ENCODE data around the gene CELF4.

The CELF4 gene

DNA sequence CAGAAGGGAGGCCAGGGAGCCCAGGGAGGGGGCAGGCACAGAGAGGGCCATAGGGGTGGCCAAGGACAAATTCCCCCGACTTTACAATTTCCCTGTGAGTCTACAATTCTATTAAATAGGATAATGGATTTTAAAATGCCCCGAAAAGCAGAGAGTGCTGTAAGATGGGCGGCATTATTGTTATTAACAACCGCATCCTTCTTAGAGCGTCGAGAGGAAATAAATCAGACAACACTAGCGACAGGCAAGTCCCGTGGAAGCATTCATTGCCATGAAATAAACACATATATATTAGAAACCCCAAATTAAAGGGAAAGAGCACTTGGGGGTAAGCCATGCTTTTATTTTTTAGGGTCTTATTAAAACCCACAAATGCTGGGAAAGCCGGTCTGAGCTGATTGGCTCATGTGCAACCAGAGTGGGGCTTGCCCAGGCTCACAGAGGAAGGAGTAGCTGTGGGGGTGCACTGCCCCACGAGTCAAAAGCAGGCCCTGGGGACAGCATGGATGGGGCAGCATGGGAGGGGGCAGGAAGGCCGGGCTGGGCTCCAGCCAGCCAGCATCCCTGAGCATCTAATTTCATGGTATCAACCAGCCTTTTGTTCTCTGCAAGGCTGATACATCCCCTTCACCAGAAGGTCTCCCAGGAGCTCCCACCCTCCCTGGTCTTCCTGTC lies 187.1 kb downstream of the CELF4 start:
- Histone ChIP-seq H3K4me3 (ENCODE audit: low read depth, low read length) (no peak overlapping the region), H3K27me3 (no peaks in the 10 kb centered on the region), H3K4me1 (no peaks in the 10 kb centered on the region), H3K9me3 (no peaks in the 10 kb centered on the region), H3K36me3 (no peaks in the 10 kb centered on the region)
- TF ChIP-seq, protein P1, sequence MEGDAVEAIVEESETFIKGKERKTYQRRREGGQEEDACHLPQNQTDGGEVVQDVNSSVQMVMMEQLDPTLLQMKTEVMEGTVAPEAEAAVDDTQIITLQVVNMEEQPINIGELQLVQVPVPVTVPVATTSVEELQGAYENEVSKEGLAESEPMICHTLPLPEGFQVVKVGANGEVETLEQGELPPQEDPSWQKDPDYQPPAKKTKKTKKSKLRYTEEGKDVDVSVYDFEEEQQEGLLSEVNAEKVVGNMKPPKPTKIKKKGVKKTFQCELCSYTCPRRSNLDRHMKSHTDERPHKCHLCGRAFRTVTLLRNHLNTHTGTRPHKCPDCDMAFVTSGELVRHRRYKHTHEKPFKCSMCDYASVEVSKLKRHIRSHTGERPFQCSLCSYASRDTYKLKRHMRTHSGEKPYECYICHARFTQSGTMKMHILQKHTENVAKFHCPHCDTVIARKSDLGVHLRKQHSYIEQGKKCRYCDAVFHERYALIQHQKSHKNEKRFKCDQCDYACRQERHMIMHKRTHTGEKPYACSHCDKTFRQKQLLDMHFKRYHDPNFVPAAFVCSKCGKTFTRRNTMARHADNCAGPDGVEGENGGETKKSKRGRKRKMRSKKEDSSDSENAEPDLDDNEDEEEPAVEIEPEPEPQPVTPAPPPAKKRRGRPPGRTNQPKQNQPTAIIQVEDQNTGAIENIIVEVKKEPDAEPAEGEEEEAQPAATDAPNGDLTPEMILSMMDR (IDR thresholded peaks at IDR 0.05; ENCODE audit: low read depth, low read length), result no peak
- DNase-seq, result no peak

DNA sequence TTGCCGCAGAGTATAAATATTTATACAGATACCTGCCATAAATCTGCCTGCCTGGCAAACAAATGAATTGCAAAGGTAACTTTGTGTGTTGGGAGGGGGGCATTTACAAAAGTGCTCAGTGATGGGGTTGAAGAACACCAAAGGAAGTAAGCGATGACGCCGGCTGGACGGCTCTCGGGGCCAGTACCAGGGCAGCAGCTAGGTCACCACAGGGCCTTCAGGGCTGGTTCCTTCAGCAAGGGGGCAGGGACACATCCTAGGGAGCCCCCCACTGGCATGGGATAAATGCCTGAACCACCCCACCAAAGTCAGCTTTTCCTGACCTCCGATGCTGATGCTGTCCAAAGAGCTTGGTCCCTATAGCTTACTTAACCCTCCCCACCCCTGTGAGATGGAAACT lies 190.4 kb downstream of the CELF4 start:
- H3K27me3 ChIP-seq, result no peaks in the 10 kb centered on the region
- no peaks in the 10 kb centered on the region for H3K4me1 ChIP-seq
- no peak overlapping the region for H3K4me3 ChIP-seq (ENCODE audit: low read depth, low read length)
- DNase-seq, result no peak
- no peaks in the 10 kb centered on the region for H3K36me3 ChIP-seq
- no peaks in the 10 kb centered on the region for H3K9me3 ChIP-seq
- TF ChIP-seq, protein P1 (IDR thresholded peaks at IDR 0.05; ENCODE audit: low read depth, low read length), result no peak

DNA sequence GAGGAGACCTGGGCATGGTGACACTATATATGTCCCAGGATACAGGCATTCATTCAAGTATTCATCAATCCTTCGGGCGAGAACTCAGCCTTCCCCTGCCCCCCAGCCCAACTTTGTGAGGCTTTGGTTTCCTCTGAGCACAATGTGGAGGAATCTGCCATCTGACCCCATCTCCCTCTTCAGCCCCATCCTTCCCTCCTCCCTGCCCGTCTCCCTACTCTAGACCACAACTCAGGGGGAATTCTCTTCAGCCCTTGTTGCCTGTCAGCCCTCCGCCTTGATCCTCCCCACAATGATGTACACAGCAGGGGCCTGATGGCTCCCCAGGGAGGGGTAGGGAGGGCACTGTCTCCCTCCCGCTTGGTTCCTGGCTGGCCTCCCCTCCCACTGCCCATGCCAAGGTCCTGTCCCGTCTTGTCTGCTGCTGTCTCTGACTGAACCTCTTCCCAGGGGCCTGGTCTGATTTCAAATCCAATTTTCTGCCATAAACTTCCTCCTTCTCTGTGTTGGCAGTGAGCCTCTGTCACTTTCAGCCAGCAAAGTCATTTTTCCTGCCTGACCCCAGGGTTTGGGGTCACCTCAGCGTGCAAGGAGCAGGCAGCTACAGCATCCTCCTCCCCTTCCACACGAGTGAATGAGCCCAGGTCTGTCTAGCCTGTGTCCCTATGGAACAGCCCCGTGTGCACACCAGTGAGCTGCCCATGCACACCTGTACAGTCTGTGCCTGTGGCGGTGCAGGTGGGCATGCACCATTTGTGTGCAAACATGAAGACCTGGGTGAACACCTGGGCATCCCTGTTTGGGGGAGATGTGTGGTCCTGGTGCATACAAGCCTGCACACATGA lies 197.3 kb downstream of the CELF4 start:
- H3K4me3 ChIP-seq (ENCODE audit: low read depth, low read length), result no peak overlapping the region
- H3K4me1 ChIP-seq, result peaks cover 4% of the 10 kb centered on the region; the same call in 1 of the 2 replicates
- no peaks in the 10 kb centered on the region for H3K9me3 ChIP-seq
- TF ChIP-seq, protein P1 (IDR thresholded peaks at IDR 0.05; ENCODE audit: low read depth, low read length), result no peak
- H3K36me3 ChIP-seq, result no peaks in the 10 kb centered on the region
- H3K27me3 ChIP-seq, result no peaks in the 10 kb centered on the region
- peak; percentile 30 for DNase-seq

GRCh38 chr18:37364237-37364636 lies 201.4 kb downstream of the CELF4 start:
- peaks cover 4% of the 10 kb centered on the region; the same call in 1 of the 2 replicates for H3K4me1 ChIP-seq
- DNase-seq, result no peak
- no peaks in the 10 kb centered on the region for H3K36me3 ChIP-seq
- TF ChIP-seq, protein P1 (IDR thresholded peaks at IDR 0.05; ENCODE audit: low read depth, low read length), result no peak
- H3K4me3 ChIP-seq (ENCODE audit: low read depth, low read length), result no peak overlapping the region
- H3K9me3 ChIP-seq, result no peaks in the 10 kb centered on the region
- no peaks in the 10 kb centered on the region for H3K27me3 ChIP-seq

DNA sequence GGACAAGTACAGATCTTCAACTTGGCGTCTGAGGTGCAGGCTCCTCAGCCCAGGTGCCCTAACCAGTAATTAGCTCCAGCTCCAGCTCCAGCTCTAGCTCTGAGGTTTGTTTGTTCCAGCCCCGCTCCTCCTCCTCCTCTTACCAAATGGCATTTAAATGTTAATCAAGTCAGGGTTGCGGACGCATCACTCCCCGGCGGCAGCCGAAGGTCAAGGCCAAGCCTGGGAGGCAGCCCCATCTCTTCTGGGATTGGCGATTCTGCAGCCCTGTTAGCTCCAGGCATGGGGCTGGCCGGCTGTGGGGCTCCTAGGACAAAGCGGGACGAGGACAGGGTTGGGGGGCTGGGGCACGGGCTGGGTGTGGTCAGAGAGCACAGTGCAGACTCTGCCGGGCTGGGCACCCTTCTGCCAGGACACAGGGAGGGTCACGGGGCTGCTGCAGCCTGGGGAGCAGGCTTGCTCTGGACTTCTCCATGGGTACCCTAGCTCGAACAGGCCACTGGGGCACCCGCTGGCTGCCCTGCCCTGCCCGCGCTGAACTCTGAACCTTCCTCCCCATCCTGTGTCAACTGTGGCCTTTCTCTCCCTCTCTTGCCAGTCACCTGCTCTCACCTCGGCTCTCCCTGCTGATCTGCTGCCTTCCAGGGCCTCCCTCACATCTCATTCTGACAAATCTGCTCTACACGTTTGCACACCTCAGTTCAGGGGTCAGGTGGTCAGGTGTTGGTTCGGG lies 203.3 kb downstream of the CELF4 start:
- Histone ChIP-seq H3K9me3 (no peaks in the 10 kb centered on the region), H3K4me1 (no peaks in the 10 kb centered on the region), H3K4me3 (ENCODE audit: low read depth, low read length) (no peak overlapping the region), H3K36me3 (no peaks in the 10 kb centered on the region), H3K27me3 (no peaks in the 10 kb centered on the region)
- TF ChIP-seq, protein P1 (IDR thresholded peaks at IDR 0.05; ENCODE audit: low read depth, low read length), result no peak
- DNase-seq, result no peak
